ENCODE data around the gene GRHL1. TPM values are rescaled to one million over a fixed set of nuclear protein-coding genes. Genes with fewer than 3 reads are reported as not detected.

The GRHL1 gene
- total RNA-seq, 1 donor from 2014 or later: 0.43 TPM

DNA sequence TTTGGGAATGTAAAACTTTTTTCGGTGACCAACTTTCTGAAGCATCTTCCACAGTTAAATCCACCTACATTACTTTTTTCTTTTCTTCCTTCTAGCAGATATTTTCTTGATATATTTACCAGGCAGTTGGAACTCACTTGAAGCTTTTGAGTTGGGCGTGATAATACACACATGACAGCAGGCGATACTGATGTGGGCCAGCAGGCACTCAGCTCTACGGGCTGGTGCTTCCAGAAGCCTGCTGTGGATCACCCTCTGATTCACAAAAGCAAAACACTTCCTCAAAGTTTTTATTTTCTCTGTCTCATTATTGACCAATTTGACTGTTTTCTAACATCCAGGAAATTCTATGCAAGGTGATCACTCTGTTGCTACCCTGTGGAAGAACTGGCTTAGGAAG is 22.9 kb downstream of the GRHL1 start:
- H3K4me3 ChIP-seq: no peak overlapping the region
- TF ChIP-seq, protein P1, sequence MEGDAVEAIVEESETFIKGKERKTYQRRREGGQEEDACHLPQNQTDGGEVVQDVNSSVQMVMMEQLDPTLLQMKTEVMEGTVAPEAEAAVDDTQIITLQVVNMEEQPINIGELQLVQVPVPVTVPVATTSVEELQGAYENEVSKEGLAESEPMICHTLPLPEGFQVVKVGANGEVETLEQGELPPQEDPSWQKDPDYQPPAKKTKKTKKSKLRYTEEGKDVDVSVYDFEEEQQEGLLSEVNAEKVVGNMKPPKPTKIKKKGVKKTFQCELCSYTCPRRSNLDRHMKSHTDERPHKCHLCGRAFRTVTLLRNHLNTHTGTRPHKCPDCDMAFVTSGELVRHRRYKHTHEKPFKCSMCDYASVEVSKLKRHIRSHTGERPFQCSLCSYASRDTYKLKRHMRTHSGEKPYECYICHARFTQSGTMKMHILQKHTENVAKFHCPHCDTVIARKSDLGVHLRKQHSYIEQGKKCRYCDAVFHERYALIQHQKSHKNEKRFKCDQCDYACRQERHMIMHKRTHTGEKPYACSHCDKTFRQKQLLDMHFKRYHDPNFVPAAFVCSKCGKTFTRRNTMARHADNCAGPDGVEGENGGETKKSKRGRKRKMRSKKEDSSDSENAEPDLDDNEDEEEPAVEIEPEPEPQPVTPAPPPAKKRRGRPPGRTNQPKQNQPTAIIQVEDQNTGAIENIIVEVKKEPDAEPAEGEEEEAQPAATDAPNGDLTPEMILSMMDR (IDR thresholded peaks at IDR 0.05): no peak
- no peaks in the 10 kb centered on the region for H3K9me3 ChIP-seq
- no peaks in the 10 kb centered on the region for H3K27me3 ChIP-seq
- H3K4me1 ChIP-seq: peaks cover 0 to 13% of the 10 kb centered on the region in 2 donors
- H3K36me3 ChIP-seq: no peaks in the 10 kb centered on the region
- H3K27ac ChIP-seq: no peak overlapping the region
- intact Hi-C loops (cut with DNase I): no loop called here
- DNase-seq (ENCODE audit: low spot score in 2 of 2): no peak

DNA sequence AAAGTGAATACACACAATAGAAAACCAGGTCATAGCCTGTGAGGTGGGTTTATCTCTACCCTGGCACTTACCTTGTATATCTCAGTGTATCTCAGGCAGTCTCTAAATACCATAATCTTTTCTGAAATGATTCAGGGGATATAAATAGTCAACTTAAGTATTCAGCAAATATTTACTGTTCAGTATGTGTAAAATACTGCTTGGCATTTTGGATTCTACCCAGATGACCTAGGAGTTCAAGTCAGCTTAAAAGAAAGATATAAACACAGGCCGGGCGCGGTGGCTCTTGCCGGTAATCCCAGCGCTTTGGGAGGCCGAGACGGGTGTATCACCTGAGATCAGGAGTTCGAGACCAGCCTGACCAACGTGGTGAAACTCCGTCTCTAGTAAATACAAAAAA is 23.8 kb downstream of the GRHL1 start:
- H3K9me3 ChIP-seq: no peaks in the 10 kb centered on the region
- no peaks in the 10 kb centered on the region for H3K36me3 ChIP-seq
- peaks cover 0 to 13% of the 10 kb centered on the region in 2 donors for H3K4me1 ChIP-seq
- no peak for DNase-seq (ENCODE audit: low spot score in 2 of 2)
- no peaks in the 10 kb centered on the region for H3K27me3 ChIP-seq
- no peak overlapping the region for H3K27ac ChIP-seq
- H3K4me3 ChIP-seq: no peak overlapping the region
- intact Hi-C loops (cut with DNase I): no loop called here
- TF ChIP-seq, protein P1 (IDR thresholded peaks at IDR 0.05): no peak

DNA sequence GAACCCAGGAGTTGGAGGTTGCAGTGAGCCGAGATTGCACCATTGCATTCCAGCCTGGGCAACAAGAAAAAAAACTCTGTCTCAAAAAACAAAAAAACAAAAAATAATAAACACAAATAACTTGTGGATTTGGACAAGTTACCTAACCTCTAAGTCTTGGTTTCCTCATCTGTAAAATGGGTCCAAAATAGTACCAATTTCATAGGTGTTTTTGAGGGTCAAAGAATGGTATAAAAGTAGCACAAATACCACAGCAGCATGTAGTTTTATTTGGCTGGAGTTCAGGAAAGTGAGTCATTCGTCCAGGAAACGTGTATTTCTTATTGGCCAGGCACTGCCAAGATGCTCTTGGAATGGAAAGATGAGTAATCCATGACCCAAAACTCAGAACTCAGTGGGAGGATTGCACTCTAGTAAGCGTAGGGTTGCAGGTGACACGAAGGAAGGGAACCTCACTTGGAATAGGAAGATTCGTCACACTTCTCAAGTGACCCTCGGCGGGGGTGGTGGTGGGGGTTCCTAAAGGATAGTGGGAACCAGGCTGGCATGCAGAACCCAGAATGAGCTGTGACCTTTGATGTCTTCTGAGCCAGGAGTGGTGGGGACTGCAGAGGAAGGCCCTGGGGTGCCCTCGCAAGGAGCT is 24.4 kb downstream of the GRHL1 start:
- Histone ChIP-seq H3K4me3 (no peak overlapping the region), H3K9me3 (no peaks in the 10 kb centered on the region), H3K4me1 (peaks cover 0 to 13% of the 10 kb centered on the region in 2 donors), H3K27ac (no peak overlapping the region), H3K27me3 (no peaks in the 10 kb centered on the region), H3K36me3 (no peaks in the 10 kb centered on the region)
- TF ChIP-seq, protein P1 (IDR thresholded peaks at IDR 0.05): no peak
- peak in 1 of 2 donors; percentile 79 for DNase-seq (ENCODE audit: low spot score in 2 of 2)
- intact Hi-C loops (cut with DNase I): no loop called here

DNA sequence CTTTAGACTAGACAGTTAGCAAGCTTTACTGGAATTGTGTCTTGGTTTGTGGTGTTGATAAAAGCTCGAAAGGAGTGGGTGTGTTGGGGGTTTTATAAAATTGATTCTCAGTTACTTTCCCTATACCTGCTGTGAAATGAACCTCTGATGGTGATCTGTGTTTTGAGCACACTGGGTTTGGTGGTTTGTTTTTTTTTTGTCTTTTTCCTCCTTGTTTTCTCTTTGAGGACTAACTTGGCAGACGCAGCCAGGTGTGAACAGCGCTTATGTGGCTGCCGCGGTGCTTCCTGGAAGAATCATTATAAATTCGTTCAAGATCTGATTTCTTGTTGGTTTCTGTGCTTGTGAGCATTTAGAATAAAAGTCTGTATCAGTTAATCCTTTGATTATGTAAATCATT is 28.5 kb downstream of the GRHL1 start:
- H3K27me3 ChIP-seq: no peaks in the 10 kb centered on the region
- no peaks in the 10 kb centered on the region for H3K9me3 ChIP-seq
- no peak for DNase-seq (ENCODE audit: low spot score in 2 of 2)
- TF ChIP-seq, protein P1 (IDR thresholded peaks at IDR 0.05): no peak
- no peak overlapping the region for H3K27ac ChIP-seq
- intact Hi-C loops (cut with DNase I): no loop called here
- no peak overlapping the region for H3K4me3 ChIP-seq
- H3K4me1 ChIP-seq: peaks cover 5 to 33% of the 10 kb centered on the region in 2 donors
- H3K36me3 ChIP-seq: no peaks in the 10 kb centered on the region

DNA sequence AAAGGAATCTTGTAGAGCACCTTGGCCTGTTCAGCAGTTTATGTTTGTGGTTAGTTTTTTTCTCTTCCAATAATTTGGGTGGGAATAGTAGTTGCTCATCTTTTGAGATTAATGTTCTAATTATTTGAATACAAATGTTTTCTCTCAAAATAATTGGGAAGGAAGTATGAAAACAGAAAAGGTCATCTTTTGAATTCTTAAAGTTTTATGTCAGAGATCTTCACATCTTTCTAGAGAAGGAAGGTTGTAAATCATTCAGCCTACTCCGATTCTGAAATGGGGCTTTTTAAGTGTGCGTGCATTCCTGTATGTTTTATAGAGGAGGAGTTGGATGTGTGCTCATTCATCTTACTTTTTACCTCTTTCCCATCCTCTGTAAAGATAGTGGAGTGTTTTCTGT is 29.0 kb downstream of the GRHL1 start:
- no peak overlapping the region for H3K4me3 ChIP-seq
- TF ChIP-seq, protein P1 (IDR thresholded peaks at IDR 0.05): no peak
- H3K27me3 ChIP-seq: no peaks in the 10 kb centered on the region
- H3K9me3 ChIP-seq: no peaks in the 10 kb centered on the region
- no peak for DNase-seq (ENCODE audit: low spot score in 2 of 2)
- intact Hi-C loops (cut with DNase I): no loop called here
- peaks cover 9 to 33% of the 10 kb centered on the region in 2 donors for H3K4me1 ChIP-seq
- no peak overlapping the region for H3K27ac ChIP-seq
- H3K36me3 ChIP-seq: no peaks in the 10 kb centered on the region

DNA sequence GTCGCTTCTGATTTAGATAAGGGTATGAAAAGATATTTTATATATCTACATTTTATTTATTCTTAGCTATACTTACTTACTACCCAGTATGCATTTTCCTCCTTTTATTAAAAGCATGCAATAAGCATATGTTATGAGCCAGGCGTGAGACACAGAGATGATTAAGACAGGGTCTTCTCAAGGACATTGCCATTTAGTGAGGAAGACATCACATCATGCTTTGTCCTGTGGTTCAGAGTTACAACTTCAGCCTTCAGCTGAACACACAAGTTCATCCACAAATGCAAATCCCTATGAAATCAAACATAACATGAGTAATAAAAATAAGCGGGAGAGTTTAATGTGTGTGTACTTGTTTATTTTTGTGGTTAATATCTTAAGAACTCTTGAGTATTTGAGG is 30.2 kb downstream of the GRHL1 start:
- H3K4me3 ChIP-seq: no peak overlapping the region
- H3K27me3 ChIP-seq: no peaks in the 10 kb centered on the region
- intact Hi-C loops (cut with DNase I): no loop called here
- peaks cover 9 to 24% of the 10 kb centered on the region in 2 donors for H3K4me1 ChIP-seq
- no peak overlapping the region for H3K27ac ChIP-seq
- H3K9me3 ChIP-seq: no peaks in the 10 kb centered on the region
- TF ChIP-seq, protein P1 (IDR thresholded peaks at IDR 0.05): no peak
- H3K36me3 ChIP-seq: no peaks in the 10 kb centered on the region
- DNase-seq (ENCODE audit: low spot score in 2 of 2): no peak

All from ascending aorta (tissue), 2 donors.